ENCODE results near the gene PAM.

The PAM gene

GRCh38 chr5:102863764-102864560, 108.9 kb downstream of the PAM start:
- DNase-seq = peak; percentile 9

GRCh38 chr5:102865171-102865509, 110.0 kb downstream of the PAM start:
- DNase-seq = no peak

GRCh38 chr5:102865510-102866236, 110.6 kb downstream of the PAM start:
- DNase-seq = peak; percentile 72

- DNase-seq = peak; percentile 60
Measured at GRCh38 chr5:102866237-102866600, 111.1 kb downstream of the PAM start.

GRCh38 chr5:102867992-102868662, 113.0 kb downstream of the PAM start:
- peak; percentile 52 for DNase-seq

GRCh38 chr5:102869230-102869629, 114.1 kb downstream of the PAM start:
- DNase-seq = no peak

GRCh38 chr5:102873379-102873932, 118.4 kb downstream of the PAM start:
- DNase-seq = peak; percentile 28

- no peak for DNase-seq
Measured at GRCh38 chr5:102874054-102874453, 118.9 kb downstream of the PAM start.

- no peak for DNase-seq
Measured at GRCh38 chr5:102875721-102876123, 120.6 kb downstream of the PAM start.

GRCh38 chr5:102876610-102877009, 121.5 kb downstream of the PAM start:
- DNase-seq = no peak

- no peak for DNase-seq
Measured at GRCh38 chr5:102879741-102880140, 124.6 kb downstream of the PAM start.

GRCh38 chr5:102886586-102886985, 131.5 kb downstream of the PAM start:
- DNase-seq = no peak

GRCh38 chr5:102888483-102888882, 133.4 kb downstream of the PAM start:
- DNase-seq = no peak

GRCh38 chr5:102889033-102889432, 133.9 kb downstream of the PAM start:
- no peak for DNase-seq

GRCh38 chr5:102890133-102890532, 135.0 kb downstream of the PAM start:
- DNase-seq = no peak

- DNase-seq = no peak
Measured at GRCh38 chr5:102891175-102891574, 136.1 kb downstream of the PAM start.

- DNase-seq = no peak
Measured at GRCh38 chr5:102893942-102894341, 138.8 kb downstream of the PAM start.

GRCh38 chr5:102895234-102895633, 140.1 kb downstream of the PAM start:
- no peak for DNase-seq

- DNase-seq = no peak
Measured at GRCh38 chr5:102895976-102896375, 140.9 kb downstream of the PAM start.

- no peak for DNase-seq
Measured at GRCh38 chr5:102901424-102902134, 146.5 kb downstream of the PAM start.

- DNase-seq = no peak
Measured at GRCh38 chr5:102902135-102902448, 147.0 kb downstream of the PAM start.

- DNase-seq = no peak
Measured at GRCh38 chr5:102902647-102903046, 147.5 kb downstream of the PAM start.

All from OCI-M1 (cell line).